GOT3 (cell line): Measurements from ENCODE around the gene TUSC2.
"Not testable (repeated sequence)": the region's sequence is repeated elsewhere in the genome, so short reads cannot be mapped to it uniquely, and the experiment has no call there.

Experiments used
- DNase-seq: peaks from one replicate; lab custom pipeline; 2025; ENCODE audit warnings: mixed read lengths; lab: John Stamatoyannopoulos, UW

Gene TUSC2

GRCh38 chr3:50317300-50317699 is 10.7 kb downstream of the TUSC2 start:
- no peak for DNase-seq

GRCh38 chr3:50316657-50317242 is 11.3 kb downstream of the TUSC2 start:
- DNase-seq: no peak

- no peak for DNase-seq
Observed at GRCh38 chr3:50314816-50315215, 13.2 kb downstream of the TUSC2 start.

GRCh38 chr3:50314342-50314741 is 13.7 kb downstream of the TUSC2 start:
- no peak for DNase-seq

GRCh38 chr3:50312041-50312440 is 16.0 kb downstream of the TUSC2 start:
- DNase-seq: not testable (repeated sequence)

- no peak for DNase-seq
Observed at GRCh38 chr3:50304601-50305000, 23.4 kb downstream of the TUSC2 start.

GRCh38 chr3:50303013-50303815 is 24.8 kb downstream of the TUSC2 start, which contains the start of gene HYAL1:
TSS of gene HYAL1 (minus strand) at chr3:50303574. CDS start at chr3:50302956, 618 bp downstream.
- DNase-seq: no peak

GRCh38 chr3:50302095-50303012 is 25.7 kb downstream of the TUSC2 start:
- DNase-seq: no peak

GRCh38 chr3:50300681-50301254 is 27.3 kb downstream of the TUSC2 start:
- no peak for DNase-seq

- no peak for DNase-seq
Observed at GRCh38 chr3:50299929-50300680, 27.9 kb downstream of the TUSC2 start.

GRCh38 chr3:50299638-50299928 is 28.4 kb downstream of the TUSC2 start:
- DNase-seq: no peak

GRCh38 chr3:50298836-50299637 is 29.0 kb downstream of the TUSC2 start, which contains the start of the genes HYAL3 and NAA80:
TSS of gene HYAL3 (minus strand) at chr3:50299405. CDS start at chr3:50295602, 3,803 bp downstream.
TSS of gene NAA80 (minus strand) at chr3:50299405. CDS start at chr3:50297463, 1,942 bp downstream.
- DNase-seq: peak; percentile 98

GRCh38 chr3:50297896-50298725 is 29.9 kb downstream of the TUSC2 start:
- no peak for DNase-seq

GRCh38 chr3:50297384-50297775 is 30.6 kb downstream of the TUSC2 start:
- DNase-seq: no peak

- DNase-seq: no peak
Observed at GRCh38 chr3:50296721-50297383, 31.2 kb downstream of the TUSC2 start.

GRCh38 chr3:50295553-50296431 is 32.2 kb downstream of the TUSC2 start:
- no peak for DNase-seq

GRCh38 chr3:50294492-50295403 is 33.3 kb downstream of the TUSC2 start:
- no peak for DNase-seq
